Right forelimb (tissue), 1 donor: ENCODE measurements around the gene CBARP.
A peak's percentile ranks its signal among the peaks of the same experiment; 100 is the strongest.

Source experiments
- DNase-seq: peaks from one replicate; pipeline ENCODE4 v3.0.0-alpha.2; 2018

Gene CBARP

GRCh38 chr19:1237754-1238368, at the start of gene CBARP:
TSS of gene CBARP (minus strand) at chr19:1238005. CDS start at chr19:1236100, 1,905 bp downstream.
- DNase-seq, result no peak

- DNase-seq, result no peak
Observed at GRCh38 chr19:1286487-1287353, 48.9 kb upstream of the CBARP start.

- no peak for DNase-seq
Observed at GRCh38 chr19:1285737-1286360, 48.0 kb upstream of the CBARP start, which contains the start of gene EFNA2. TSS of gene EFNA2 (plus strand) at chr19:1285873. CDS start at chr19:1286169, 296 bp downstream.

GRCh38 chr19:1284979-1285736, 47.4 kb upstream of the CBARP start:
- no peak for DNase-seq

- no peak for DNase-seq
Observed at GRCh38 chr19:1284293-1284978, 46.6 kb upstream of the CBARP start.

- no peak for DNase-seq
Observed at GRCh38 chr19:1283917-1284292, 46.1 kb upstream of the CBARP start.

GRCh38 chr19:1283207-1283916, 45.6 kb upstream of the CBARP start:
- no peak for DNase-seq

GRCh38 chr19:1282588-1283206, 44.9 kb upstream of the CBARP start:
- no peak for DNase-seq

- no peak for DNase-seq
Observed at GRCh38 chr19:1281569-1282287, 43.9 kb upstream of the CBARP start.

GRCh38 chr19:1280636-1281568, 43.1 kb upstream of the CBARP start:
- no peak for DNase-seq

- peak; percentile 91 for DNase-seq
Observed at GRCh38 chr19:1279782-1280341, 42.1 kb upstream of the CBARP start.

GRCh38 chr19:1278713-1279660, 41.2 kb upstream of the CBARP start:
- DNase-seq, result no peak

GRCh38 chr19:1278074-1278473, 40.3 kb upstream of the CBARP start:
- DNase-seq, result no peak

GRCh38 chr19:1277061-1277460, 39.3 kb upstream of the CBARP start:
- DNase-seq, result no peak

- DNase-seq, result no peak
Observed at GRCh38 chr19:1276628-1277022, 38.8 kb upstream of the CBARP start.

GRCh38 chr19:1275976-1276627, 38.3 kb upstream of the CBARP start:
- DNase-seq, result no peak

GRCh38 chr19:1275260-1275975, 37.6 kb upstream of the CBARP start, which contains the start of gene FAM174C:
TSS of gene FAM174C (plus strand) at chr19:1275530. CDS start at chr19:1275550, 20 bp downstream.
- peak; percentile 96 for DNase-seq
